Measurements from ENCODE around the gene SLC27A5.
"Not testable (repeated sequence)": the region's sequence is repeated elsewhere in the genome, so short reads cannot be mapped to it uniquely, and the experiment has no call there.

Gene SLC27A5

GRCh38 chr19:58466089-58466759, 45.6 kb downstream of the SLC27A5 start:
- FAIRE-seq: no peak

- no peak for FAIRE-seq
Observed at GRCh38 chr19:58460039-58460438, 51.8 kb downstream of the SLC27A5 start.

GRCh38 chr19:58456111-58456510, 55.7 kb downstream of the SLC27A5 start:
- FAIRE-seq: no peak

- no peak for FAIRE-seq
Observed at GRCh38 chr19:58455306-58455705, 56.5 kb downstream of the SLC27A5 start.

GRCh38 chr19:58453743-58454142, 58.0 kb downstream of the SLC27A5 start:
- no peak for FAIRE-seq

GRCh38 chr19:58451358-58452101, 60.3 kb downstream of the SLC27A5 start, which contains the start of gene ZNF324B:
Gene ZNF324B, plus strand, starts transcription at chr19:58451622. Its CDS starts 2,080 bp downstream, at chr19:58453702.
- peak; percentile 92 for FAIRE-seq

- no peak for FAIRE-seq
Observed at GRCh38 chr19:58450856-58451357, 60.9 kb downstream of the SLC27A5 start.

- not testable (repeated sequence) for FAIRE-seq
Observed at GRCh38 chr19:58449980-58450379, 61.8 kb downstream of the SLC27A5 start.

- FAIRE-seq: not testable (repeated sequence)
Observed at GRCh38 chr19:58448860-58449259, 62.9 kb downstream of the SLC27A5 start.
